GM18909 (cell line): ENCODE data around the gene STOX2.

Source experiments
- ATAC-seq: cut with Tn5 transposase; IDR thresholded peaks from one replicate; pipeline ENCODE4 v1.9.1; 2021; ENCODE audit warnings: mild to moderate bottlenecking; ENCODE audit not compliant: unreplicated experiment, poor library complexity

The STOX2 gene

DNA sequence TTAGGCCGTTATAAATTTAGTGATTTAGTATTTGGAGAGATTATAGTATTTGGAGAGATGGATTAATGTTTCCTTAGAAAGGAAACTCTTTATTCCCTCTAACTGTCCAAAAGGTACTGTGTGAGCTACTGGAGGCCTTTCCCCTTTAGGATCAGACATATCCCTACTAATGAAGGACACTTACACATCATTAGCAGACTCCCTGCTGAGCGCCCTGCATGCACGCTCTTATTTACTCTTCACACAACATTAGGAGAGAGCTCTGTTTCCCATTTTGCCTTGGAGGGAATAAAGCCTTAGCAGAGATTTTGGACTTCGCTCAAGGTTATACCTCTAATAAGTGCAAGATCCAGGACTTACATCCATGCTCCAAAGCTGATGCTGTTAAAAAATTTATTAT lies 17.8 kb upstream of the STOX2 start:
- no peak for ATAC-seq

DNA sequence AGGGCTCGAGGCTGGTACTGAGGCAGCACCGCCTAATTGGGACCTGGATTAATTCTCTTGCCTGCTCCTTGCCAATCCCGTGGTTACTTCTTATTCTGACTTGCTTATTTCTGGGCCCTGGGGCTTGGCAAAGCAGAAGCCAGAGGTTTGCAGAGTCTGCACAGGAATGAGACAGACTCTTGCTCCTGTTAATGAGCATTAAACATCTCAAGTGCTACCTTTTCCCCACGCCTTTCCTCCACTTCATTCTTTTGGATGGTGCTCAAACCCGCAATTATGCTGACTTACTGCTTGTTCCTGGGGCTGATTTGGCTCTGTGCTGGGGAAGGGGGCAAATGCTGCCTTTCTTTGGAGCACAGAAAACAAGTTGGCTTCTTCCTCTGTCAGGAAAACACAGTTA lies 16.5 kb upstream of the STOX2 start:
- ATAC-seq: no peak

DNA sequence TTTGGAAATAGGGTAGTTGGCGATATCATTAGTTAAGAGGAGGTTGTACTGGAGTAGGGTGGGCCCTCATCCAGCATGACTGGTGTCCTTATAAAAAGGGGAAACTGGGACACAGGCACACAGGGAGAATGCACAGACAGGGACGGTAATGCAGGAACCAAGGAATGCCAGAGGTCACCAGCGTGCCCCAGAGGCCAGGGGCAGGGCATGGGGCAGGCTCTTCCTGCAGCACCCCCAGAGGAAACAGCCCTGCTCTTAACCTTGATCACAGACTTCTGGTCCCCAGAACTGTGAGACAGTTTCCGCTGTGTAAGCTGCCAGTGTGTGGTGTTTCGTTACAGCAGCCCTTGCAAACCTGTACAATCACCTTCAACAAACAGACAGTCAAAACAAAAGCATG lies 15.9 kb upstream of the STOX2 start:
- no peak for ATAC-seq

DNA sequence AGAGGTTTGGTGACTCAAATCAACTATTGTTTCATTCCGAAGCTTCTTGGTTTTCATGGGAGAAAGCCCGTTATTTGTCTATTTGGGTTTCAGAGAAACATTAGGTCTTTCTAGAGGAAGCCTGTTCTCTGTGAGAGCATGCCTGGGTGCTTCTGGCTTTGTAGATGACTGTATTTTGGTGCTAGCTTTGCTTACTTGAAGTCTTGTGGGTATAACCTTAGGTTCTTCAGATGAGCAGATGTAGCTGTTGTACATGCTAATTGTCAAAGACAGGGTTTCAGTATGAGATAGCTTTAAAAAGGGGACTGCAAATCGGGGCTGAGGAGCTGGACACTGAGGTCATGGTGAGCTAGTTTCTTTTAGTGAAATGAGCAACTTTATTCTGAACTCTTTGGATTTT lies 7.9 kb upstream of the STOX2 start:
- ATAC-seq: no peak

DNA sequence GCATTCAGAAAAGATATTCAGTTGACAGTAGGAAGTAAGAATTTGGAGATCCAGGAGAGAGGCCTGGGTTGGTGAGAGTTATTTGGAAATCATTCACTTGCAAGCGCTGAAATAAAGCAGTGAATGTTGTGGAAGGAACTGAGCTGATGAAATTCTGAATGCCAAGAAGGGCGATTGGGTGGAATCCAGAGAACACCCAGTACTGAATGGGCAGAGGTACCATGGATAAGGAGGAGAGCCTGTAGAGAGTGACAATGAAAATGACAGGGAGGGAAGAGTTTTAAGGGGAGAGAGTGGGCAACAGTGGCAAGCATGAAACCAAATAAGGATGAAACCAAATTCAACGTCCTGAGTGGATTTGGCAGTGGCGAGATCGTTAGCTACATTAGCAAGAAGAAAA lies 6.7 kb upstream of the STOX2 start:
- ATAC-seq: no peak

DNA sequence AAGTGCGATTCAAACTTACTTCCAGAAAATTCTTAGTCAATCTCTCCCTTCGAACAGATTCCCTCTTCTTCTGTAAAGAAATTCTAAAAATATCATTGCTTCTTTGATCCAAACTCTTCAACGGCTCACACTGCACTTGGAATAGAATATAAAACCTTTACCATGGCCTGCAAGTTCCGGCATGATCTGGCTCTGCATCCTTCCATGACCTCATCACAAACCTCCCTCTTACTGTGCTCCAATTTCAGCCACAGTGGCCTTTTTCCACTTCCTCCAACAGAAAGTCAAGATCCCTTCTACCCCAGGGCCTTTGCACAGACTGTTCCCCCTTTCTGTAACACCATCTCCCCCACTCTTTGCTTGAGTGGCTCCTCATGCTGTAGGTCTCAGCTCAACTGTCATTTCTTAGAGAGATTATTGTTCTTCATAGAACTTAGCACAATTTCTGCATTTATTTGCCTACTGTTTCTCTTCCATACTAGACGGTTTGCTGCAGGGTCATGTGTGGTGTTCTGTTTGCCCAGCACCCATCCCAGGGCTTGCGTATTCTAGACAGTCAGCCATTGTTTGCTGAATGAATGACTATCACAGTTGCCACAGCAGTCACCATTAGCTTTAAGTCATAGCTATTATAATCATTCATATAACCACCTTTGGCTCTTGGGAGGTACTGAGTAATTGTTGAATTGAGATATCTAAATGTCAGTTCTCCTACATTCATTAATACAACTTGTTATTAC lies 1.9 kb upstream of the STOX2 start:
- ATAC-seq: no peak

DNA sequence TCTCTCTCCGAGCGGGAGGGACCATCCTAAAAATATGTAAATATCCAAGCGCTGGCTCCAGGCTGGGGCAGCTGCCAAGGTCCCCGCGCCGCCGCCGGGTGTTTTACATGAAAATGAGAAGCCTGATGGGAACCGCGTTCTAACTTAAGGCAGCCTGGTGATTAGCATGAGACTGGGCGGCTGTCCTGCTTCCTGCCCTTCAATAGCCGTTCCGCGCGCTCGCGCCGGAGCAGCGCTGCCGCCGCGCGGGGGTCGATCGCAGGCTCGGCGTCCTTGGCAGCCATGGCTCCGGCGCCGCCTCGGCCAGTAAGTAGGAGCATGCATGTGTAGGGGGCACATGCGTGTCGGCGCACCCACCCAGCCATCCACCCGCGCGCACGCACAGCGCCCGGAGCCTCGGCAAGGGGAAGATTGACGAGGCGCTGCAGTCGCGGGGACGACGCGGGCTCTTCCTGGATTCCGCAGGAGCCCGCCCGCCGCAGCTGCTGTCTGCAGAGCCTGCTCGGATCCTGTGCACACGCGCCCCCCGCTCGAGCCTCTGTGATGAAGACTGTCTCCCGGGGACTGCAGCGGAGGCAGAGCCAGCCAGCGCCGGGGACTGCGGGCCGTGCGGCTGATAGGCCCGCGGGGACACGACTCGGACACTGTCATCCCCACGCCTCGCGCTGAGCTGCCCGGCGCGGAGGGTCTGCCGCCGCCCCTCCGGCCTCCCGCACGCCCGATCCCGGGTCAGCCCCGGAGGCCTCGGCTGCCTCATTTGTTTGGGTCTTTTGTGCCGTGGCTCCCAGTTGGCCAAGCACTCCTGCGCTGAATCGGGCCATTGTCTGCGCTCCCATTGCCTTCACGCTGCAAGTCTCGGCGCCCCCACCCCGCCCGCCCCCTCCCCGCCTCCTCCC lies 734 bp downstream of the STOX2 start:
- ATAC-seq: no peak

DNA sequence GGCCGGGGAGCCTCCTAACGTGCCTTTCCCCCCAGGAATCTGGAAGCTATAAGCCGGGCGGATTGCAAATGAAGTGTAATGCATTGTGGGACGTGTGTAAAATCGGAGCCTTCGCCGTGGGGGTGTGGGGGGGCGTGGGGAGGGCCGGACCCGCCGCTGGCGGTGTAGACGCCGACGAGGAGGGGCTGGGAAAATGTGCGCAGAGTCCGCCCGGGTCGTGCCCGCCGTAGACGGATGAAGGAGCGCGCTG lies 1.3 kb downstream of the STOX2 start:
- no peak for ATAC-seq

DNA sequence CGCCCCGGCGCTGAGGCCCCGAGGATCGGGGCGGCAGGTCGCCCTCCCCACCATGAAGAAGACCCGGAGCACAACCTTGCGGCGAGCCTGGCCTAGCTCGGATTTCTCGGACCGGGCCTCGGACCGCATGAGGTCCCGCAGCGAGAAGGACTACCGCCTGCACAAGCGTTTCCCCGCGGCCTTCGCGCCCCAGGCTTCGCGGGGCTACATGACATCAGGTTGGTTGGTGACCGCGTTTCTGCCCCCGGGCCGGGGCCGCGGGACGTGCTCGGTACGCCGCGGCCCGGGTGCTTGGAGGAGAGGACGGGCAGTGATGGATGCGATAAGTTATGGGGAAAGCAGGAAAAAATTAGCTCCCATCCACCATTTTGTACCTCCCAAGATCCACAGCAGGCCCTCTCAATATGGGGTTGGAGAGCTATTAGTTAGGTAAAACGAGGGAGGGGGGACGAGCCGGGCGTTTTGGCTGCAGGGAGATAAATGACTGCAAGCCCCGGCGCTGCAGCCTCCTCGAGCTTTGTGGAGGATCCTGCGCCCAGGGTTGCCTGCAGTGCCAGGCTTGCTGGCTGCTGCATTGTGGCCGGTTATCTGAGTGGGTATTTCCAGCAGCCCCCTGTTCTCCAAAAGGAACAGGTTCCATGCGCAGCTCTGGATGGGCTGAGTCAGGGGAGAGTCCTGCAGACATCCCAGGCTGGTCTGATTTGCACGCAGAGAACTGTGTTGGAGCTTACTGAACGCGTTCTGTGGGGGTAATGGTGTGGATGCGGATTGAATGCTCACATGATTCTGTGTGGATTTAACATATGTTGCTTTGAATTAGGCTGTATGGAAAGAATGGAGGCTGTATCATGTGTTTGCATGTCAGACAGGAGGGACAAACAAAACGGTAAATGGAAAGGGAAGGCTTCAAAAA lies 1.9 kb downstream of the STOX2 start:
- no peak for ATAC-seq

DNA sequence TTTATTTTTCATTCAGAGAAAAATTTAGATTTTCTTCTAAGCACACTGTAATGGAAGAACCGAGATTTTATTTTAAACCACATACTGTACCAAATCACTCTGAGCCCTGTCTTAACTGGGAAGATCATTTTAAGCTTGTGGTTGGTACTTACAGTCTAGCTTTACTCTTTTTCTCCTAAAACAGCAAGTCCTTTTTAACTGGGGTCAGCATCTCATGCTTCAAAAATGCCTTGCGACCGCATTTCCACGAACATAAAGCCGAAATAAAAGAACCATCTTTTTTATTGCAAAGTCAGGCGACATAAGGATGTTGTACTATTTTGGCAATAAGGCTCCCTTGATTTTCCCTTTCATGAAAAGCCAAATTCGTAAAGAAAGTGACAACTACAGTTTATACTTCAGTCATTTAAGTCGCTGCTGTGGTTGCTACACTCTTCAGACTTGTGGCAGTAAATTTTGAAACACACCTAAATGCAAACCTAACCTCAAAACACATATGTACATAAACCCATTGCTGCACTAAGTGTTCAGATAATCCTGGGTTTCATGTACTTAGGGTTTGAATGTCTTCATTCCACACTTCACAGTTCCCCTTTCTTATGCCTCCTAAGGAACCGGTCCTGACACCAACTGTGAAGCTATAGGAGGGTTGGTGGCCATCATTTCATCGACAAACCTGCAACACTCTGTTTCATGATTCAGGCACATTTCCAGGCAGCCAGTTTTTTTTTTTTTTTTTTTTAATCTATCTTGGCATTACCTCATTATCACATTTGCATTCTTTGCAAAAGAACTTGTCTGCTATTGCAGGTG lies 3.0 kb downstream of the STOX2 start:
- ATAC-seq: no peak

DNA sequence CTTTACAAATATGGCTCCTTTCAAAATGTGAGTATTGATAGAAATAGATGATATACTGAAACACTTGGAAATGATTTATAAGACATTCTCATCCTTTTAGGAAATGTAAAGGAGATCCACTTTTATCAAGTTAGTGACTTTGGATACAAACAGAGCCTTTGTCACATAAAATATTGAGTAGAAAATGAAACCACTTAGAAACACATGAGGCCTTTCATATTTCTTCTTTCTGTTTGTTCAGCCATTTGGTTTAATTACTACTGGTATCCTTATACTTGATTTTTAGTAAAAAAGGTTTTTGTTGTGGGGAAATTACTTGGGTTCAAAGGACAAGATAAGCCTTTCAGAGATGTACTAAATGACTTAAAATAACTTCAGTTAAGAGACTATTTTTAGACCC lies 4.1 kb downstream of the STOX2 start:
- no peak for ATAC-seq

DNA sequence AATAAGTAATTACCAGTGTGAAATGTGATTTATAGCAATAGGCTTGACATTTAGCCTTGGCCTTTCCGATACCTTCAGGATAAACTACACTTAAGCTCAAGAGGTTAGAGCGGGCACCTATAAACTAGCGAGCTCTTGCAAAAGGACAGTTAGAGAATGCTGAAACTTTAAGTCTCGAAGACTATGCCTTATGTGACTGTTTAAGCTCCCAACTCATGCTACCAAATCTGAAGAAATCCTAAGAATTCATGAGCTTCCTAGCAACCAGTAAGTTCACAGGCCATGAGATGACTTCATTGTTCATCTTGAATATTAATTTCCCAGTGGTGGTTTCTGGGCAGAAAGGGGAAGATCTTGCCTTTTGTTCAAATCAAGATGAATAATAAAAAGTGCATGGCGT lies 4.7 kb downstream of the STOX2 start:
- no peak for ATAC-seq

DNA sequence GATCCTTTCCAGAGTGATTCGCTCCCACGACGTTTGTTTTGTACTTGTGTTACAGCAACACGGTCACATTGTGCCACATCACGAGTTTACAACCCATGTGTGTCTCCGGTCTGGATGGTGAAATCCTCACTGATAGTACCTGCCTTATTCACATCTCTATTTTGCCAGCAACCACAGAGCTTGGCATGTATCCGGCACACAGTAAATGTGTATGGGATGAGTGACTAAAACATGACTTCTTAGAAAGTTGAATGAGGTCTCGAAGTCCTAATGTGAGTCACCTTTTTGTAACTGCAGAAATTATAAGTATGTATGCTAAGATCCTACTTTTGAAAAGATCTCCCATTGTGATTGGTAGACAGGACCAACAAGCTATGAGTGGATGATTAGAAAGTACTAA lies 7.5 kb downstream of the STOX2 start:
- ATAC-seq: no peak

DNA sequence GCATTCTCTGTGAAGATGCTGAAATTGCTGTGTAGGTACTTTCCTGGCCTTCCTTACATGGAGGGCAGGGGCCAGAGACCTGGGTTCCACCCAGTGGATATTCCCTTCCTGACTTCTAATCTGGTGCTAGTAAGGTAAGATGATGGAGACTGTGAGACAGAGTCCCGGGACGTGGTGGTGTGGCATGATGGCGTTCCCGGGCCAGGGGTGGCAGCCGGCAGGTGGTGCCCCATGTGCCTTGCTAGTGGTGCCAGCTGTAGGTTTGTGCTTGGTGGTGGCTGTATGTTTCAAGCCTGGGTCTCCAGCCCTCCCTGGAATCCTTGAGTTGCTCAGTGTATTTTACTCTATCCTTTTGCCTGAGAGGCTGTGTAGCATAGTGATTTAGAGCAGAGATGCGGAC lies 10.9 kb downstream of the STOX2 start:
- ATAC-seq: no peak

DNA sequence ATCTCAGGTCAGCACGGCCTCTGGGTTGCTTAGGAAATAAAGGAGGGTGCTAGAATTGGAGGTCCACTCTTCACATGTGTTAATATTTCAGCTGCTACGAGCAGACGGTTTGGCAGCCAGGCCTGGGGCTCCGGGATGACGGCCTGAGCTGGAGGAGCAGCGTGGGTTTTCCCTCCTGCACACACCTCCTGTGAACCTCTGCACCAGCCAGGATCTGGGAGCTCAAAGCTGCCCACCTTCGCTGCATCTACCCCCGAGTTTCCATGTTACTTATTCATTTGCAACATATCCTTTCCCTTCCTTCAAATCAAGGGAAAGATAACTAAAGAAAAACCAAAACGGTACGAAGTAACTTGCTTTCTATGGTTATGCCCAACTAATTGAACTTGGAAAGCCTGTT lies 13.6 kb downstream of the STOX2 start:
- no peak for ATAC-seq

DNA sequence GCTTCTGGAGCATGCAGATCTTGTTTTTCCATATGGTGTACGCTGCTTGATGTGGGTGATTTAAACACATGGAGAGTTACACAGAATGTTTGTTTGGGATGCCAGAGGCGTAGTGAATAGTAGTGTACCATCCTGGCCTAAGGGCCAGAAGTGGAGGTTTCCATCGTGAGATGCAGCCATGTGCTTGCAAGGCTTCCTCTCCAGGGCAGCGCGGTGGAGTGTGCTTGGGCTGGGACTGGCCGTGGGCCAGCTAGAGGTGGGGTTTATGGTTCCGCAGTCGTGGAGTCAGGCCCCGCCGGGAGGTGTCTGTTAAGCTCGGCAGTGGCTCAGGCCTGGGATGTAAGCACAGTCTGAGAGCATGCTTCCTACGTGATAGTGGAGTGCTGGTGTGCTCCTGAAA lies 14.0 kb downstream of the STOX2 start:
- no peak for ATAC-seq

DNA sequence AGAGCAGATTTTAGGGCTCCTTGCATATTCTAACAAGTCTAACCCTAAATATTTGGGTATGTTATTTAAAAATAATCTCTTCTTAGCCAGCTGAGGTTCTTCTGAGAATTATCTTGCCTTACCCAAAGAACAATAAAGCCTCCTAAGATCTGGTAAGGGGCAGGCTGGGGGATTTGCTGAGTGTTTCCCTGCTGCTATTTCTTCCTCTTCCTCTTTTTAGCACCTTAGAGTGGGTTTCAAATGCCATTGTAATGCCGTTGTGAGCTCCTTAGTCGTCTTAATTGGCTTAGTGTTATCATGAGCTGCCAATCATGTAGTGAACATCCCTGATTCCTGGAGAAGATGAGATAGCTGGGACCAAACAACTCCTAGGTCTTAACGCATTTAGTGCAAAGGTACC lies 15.4 kb downstream of the STOX2 start:
- ATAC-seq: no peak

DNA sequence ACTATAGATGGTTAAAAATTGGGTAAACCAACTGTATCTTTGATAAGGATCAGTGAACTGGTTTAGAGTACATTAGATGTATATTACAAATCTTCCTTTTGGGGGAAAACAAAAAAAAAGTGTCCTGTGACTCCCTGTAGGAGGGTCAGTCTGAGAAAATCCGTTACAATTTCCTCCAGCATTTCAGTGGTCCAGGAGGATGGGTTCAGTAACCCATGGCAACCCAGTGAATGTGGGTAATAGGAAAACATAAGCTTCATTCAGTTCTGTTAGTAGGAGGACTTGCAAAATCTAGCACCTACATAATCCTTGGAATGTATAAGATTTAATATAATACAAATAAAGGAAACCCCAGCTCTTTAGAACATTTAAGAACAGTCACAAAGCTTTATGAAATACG lies 16.2 kb downstream of the STOX2 start:
- no peak for ATAC-seq

DNA sequence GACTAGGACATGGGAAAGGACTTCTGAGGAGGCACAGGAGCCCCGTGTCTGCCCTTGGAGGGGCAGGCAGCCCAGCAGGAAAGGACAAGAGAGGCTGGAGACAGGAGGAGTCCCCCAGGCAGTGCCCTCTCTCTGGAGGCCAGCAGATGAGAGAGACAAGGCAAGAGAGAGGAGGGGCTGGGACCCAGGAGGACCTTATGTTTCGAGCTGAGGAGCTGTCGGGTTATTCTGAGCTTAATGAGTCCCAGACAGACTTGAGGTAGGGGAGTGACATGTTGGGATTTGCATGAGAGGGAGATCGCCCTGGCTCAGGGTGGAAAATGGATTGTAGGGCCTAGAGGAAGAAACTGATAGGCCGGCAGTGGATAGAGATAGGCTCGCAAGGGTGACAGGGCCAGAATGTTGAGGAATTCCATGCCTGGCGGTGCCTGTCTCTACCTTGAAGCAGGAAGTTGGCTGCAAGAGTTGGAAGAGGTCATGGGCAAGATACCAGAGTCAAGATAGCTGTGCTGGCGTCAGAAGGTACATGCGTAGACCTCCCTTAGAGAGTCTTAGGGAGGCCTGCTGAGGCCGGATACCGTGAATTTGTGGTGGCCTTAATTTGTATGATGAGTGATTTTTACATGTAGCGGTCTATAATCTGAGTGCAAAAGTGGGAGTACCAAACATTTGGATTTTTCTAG lies 19.4 kb downstream of the STOX2 start:
- ATAC-seq: no peak

DNA sequence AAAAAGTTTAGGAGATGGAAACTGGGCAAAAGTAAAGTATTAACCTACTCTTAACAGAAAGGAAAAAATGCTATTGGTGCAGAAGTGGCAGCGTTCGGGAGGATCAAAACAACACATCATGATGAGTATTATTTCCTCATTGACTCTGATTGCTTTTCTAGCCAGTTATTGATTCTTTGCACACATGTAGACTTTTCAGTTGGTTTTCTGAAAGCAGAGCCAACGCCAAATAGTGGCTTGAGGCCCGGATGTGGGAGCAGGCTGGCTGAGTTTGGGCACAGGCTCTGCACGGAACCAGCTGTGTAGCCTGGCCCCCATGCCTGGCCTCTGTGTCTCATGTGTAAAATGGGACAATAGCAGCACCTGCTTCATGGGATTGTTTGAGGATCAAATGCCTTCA lies 21.8 kb downstream of the STOX2 start:
- no peak for ATAC-seq
